SKM-1 (cell line): Measurements from ENCODE around the gene NUP133.
"Not testable (repeated sequence)": the region's sequence is repeated elsewhere in the genome, so short reads cannot be mapped to it uniquely, and the experiment has no call there.

ENCODE experiments used
- DNase-seq: peaks from one replicate; lab custom pipeline; 2025; ENCODE audit not compliant: unreplicated experiment; lab: John Stamatoyannopoulos, UW

Gene NUP133

DNA sequence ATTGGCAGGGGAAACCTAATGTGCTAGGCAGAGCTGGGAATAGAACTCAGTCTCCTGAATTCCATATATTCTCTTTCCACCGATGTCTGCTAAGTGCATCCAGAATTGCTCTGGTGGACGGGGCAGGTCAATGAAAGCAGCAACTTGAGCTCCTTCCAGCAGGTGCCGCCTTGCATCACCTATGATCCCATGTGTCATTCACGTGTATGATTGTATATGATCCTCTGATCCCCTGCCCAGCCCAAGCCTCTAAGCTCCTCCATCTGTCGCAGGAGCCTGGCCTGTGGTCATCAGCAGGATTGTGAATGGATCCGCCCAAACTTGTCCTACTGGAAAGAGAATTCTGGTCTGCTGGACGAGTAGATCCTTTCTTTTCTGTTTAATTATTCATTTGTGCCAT is 87.4 kb downstream of the NUP133 start:
- DNase-seq = no peak

DNA sequence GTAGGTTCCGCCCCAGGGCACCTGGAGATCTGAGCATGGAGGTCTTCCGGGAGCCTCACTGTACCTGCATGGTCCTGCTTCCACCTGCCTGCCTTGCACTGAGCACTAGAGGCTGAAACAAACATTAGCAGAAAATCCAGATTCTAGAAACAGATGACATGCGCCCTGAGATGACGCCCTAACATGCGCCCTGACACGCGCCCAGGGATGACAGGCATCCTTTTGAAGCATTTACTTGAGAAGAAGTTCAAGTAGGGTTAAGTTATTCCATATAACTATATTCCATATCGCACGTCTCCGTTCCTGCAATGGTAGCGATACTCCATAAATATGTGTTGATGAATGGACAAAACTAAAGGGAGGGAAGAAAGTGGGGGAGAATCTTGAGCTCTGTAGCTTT is 87.9 kb downstream of the NUP133 start:
- DNase-seq = no peak

DNA sequence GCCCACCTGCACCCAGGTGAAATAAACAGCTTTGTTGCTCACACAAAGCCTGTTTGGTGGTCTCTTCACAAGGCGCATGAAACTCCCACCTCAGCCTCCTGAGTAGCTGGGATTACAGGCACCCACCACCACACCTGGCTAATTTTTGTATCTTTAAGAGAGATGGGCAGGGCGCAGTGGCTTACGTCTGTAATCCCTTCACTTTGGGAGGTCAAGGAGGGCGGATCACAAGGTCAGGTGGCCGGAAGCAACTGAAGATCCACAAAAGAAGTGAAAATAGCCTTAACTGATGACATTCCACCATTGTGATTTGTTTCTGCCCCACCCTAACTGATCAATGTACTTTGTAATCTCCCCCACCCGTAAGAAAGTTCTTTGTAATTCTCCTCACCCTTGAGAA is 89.6 kb downstream of the NUP133 start:
- not testable (repeated sequence) for DNase-seq

DNA sequence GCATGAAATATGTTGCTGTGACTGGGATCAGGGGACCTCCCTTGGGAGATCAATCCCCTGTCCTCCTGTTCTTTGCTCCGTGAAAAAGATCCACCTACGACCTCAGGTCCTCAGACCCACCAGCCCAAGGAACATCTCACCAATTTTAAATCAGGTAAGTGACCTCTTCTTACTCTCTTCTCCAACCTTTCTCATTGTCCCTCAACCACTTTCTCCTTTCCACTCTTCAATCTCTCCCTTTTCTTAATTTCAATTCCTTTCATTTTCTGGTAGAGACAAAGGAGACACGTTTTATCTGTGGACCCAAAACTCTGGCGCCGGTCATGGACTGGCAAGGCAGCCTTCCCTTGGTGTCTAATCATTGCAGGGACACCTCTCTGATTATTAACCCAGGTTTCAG is 95.3 kb downstream of the NUP133 start:
- DNase-seq = not testable (repeated sequence)

DNA sequence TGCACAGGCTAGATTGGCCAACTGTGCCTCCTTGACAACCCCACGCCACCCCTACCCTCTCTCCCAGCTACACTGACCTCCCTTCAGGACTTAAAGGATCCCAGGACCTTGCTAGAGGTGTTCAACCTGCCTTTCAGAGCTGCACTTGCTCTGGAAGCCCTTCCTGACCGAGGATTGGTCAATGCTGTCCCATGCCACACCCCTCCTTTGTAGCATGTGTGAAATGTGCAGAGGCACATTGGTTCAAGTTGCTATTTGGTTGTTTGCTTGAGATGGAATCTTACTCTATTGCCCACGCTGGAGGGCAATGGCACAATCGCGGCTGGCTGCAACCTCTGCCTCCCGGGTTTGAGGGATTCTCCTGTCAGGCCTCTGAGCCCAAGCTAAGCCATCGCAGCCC is 96.1 kb downstream of the NUP133 start:
- no peak for DNase-seq

DNA sequence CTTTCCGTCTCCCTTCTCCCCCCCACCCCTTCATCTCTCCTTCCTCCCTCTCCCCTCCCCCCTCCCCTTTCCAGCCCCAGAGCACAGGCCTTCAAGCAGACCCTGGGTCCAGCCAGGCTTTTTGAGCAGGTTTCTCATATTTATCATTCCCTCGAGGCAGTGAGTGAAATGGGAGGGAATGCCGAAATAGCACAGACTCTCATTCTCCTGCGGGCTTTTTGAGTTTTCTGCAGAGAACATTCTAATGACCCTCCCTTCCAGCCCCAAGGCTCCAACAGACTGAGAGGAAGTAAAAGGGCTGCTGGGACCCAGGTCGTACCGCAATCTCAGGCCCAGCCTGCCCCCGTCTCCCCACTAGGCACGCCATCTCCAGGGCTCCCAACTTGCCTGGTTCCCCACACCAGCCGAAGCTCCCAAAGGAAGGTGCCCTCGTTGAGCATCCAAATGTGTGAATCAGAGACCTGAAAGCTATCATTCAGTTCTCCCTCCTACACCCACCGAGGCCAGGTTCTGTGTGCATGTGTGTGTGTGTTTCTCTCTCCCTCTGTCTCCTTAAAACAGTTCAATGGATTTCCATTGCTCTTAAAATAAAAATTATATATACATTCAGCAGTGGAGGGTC is 96.6 kb downstream of the NUP133 start:
- no peak for DNase-seq

DNA sequence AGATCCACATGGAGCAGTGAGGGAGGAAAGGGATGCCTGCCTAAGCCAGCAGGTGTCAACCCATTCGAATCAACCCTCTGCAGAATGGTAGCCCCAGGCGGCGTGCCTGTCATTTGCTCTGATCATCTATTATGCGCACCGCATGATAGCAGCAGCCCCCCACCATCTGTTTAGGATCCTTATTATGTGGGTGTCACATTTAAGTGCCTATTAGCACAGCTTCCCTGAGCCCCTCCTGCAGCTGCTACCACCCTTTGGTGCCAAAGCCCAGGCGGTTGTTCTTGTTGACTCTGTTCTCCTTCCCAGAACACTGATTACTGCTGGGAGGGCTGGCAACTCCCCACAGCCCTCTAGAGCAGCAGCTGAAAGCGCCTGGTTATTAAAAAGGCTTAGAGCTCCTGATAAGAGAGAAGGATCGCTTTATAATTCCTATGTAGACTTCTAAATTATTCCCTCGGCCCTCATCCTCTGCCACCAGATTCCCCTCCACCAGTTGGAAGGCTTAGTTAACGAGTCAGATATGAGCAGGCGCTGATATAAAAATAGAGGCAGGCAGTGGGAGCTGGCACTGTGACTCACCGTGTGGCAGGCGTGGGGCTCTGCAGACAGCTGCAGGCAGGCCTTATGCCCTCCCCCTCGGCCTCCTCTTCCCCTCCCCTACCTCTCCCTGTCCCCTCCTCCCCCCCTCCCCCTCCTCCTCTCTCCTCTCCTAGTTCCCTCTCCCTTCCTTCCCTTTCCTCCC is 97.3 kb downstream of the NUP133 start:
- peak; percentile 61 for DNase-seq

DNA sequence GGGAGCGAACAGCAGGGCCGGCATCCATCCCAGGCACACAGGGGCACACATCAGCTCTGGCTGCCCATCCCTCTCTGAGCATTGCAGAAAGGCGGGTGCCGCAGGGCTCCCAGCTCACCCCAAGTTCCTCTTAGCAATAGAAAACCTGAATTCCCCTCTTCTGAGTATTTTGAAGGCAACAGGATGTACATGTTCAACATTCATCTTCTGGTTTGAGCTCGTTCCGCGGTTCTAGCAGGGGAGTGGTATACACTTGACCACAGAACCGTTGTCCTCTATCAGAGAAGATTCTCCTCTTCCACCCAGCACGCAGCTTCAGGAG is 97.8 kb downstream of the NUP133 start:
- no peak for DNase-seq

DNA sequence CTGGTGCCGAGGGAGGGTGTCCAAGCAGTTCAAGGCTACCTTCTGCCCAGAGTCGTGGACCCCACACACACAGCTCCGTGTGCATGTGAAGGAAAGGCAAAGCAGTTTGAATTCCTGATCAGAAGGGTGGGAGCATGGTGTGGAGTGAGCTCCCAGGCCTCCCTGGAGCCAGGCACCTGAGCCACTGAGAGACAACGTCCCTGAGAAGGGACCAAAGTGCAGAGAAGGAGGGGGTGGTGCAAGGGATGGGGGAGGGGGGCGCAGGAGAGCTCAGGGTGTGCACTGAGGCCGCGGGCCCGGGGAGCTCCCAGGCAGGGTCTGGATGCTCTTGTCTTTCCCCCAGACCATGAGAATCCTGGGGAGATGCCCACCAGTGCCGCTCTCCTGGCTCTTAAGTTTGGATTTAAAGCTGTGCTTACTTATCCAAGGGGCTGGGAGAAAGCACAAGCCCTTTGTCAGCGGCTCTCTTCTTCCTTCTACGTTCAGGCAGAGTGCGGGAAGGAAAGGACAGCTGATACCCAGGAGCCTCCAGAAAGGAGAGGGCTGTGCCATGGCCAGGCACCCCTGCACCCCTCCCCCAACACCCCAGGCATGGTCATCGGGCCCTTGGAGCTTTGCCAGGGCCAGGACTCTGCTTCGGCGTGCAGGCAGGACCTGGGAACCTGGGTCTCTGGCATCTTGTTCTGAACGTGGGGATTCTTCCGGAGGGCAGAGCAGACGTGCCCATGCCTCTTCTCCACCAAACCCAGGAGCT is 98.3 kb downstream of the NUP133 start:
- DNase-seq = no peak

DNA sequence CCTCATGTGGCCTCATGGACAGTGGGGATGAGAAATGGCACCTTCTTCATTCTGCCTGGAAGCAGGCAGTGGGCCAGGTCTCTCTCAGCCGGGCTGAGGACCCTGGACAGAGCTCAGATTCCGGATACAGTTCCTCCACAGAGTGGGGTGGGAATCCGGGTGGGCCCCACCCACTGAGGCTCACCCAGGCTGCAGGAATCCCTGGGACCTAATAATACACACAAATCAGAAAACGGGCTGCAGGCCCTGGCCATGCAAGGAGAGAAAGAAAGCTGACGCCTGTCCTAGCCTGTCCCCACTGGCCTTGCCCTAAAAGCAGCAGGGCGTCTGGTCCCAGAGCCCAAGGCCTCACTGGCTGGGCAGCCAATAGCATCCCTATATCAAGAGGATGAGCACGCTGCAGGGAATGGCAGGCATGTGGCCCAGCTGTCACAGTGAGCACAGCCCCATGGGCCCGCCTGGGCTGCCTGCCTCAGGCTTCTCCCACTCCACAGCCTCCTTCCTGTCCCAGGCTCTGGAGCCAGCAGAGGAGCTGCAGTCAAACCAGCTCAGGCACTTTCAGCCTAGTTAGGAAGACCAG is 99.6 kb downstream of the NUP133 start:
- DNase-seq = no peak

DNA sequence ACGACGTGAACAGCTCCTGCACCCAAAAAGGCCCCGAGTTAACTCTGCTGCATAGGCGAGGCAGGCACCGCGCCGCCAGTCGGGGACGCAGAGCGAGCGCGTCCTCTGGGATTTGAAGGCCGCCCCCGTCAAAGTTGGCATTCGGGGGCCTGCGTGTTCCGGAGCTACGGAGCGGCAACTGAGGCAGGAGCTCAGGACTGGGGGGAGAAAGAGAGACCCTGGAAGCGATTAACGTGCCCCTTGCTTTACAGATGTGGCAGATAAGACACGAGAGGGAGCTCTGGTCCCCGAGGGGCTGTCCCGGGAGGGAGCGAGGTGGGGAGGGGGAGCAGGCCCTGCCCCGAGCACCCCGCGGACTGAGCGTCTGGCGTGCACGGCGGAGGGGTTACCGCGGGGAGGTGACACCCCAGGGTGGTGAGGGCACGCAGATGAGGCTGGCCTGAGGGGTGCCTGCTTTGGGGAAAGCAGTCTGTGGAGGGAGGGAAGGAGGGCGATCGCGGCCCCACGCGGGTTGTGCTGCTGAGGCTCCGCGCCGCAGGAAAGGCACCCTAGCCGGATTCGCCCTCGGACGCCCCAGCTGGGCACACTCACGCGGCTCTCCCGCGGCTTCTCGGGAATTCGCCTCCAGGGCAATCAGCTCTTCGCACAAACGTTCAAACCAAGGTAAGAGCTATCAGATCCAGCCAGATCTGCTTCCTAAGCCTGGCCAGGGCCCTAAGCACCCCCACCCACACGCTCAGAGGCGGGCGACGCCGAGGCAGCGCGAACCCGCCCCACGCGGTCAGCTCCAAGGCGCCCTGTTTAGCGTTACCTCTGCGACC is 100.7 kb downstream of the NUP133 start:
- no peak for DNase-seq

DNA sequence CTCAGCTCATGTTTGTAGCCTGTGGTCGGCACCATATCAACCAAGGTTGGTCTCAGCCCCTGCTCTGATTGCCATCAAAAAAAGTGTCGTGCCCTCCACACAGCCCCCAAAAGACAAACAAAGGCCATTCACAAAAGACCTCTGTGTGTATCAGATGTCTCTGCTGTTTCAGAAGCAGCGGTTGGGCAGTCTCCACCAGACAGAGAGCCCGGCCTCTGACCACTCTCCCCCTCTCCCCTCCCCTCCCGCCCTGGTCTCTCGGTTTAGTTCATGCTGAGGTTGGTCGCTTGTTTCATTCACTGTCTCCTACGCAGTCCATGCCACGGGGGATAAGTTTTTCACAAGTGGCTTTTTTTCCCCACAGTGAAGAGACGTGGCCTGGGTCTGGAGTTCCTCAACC is 101.3 kb downstream of the NUP133 start:
- no peak for DNase-seq

DNA sequence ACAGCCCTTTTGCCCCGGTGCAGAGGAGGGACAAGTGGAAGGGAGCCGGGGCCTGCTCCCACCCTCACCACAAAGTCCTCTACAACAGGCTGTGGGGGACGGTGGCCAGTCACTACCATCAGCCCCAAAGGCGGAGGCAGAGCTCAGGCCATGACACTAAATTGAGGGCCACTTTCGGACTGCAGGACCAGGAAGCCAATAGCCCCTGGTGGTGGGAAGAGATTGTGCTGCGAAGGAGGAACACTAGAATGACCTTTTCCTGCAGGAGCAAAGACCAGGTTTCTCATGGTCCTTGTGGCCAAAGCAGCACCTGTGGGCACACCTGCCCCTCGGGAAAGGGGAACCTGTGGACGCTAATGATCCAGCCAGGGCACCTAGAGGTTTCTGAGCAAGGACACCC is 104.6 kb downstream of the NUP133 start:
- no peak for DNase-seq

DNA sequence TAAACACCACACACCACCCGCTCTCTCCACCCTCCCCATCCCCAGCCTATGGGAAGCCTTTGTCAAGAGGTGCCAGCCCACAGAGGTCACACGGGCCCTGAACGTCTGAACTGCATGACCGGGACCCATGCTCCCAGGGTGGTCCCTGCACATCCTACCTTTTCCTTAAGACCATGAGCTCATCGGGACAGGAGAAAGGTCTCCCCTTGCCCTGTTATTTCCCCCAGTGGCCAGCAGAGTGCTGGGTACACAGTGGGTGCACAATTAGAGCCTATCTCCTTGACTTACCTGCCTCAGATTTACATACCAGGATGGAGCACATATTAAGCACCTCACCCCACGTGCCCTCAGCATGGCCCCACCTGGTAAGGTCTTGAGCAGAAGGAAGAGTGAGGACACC is 105.1 kb downstream of the NUP133 start:
- DNase-seq = no peak

DNA sequence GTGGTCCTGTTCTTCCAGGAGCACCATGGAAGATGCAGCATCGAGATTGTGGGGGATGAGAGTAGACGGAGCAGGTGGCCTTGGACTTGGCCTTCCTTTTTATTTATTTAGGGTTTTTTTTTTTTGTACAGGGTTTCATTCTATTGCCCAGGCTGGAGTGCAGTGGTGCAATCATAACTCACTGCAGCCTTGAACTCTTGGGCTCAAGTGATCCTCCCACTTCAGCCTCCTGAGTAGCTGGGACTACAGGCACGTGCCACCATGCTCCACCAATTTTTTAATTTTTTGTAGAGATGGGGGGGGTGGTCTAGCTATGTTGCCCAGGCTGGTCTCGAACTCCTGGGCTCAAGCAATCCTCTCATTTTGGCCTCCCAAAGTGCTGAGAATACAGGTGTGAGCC is 105.8 kb downstream of the NUP133 start:
- DNase-seq = not testable (repeated sequence)

DNA sequence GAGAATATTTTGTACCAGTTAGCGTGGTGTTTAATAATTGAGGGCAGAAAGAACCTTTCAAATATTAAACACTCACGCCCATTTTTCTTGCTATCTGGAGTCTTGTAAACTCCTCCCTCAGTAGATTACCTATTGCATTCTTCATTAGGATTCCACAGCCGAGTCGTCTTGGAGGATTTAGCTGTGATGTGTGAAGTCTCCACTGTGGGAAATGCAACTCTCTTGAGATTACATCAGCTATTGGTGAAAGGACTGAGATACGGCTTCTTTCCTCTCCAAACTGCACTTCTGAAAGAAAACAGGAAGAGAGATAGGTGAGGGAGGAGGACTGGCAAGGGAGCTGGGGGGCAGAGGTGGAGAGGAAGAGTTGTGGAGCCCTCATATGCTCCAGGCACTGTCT is 110.4 kb downstream of the NUP133 start:
- no peak for DNase-seq

DNA sequence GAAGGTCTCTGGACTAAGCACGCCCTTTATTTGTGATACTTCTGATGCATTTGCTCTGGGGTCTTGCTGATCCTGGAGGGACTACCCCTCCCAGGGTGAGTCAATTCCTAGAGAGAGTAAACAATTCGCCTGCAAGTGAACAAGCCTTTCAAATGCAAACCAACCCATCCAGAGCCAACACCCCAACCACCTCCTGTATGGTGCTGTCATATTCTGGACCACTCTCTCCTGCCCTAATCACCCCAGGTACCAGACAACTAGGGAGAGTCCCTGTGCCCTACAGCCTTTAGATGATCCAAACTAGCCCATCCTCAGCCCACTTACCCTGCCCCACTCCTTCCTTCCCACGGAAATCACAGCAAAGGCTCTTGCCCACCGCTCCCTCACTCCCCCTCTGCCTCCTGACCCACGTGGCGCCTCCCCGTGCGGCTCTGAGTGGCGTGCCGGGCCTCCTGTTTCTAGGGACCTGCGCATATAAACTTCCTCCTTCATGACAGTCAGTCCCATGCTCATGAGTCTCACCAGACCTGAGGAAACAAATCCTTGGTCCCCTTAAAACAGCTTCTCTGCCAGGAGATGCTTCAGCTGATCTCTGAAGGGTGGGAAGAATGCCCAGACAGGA is 111.4 kb downstream of the NUP133 start:
- no peak for DNase-seq

DNA sequence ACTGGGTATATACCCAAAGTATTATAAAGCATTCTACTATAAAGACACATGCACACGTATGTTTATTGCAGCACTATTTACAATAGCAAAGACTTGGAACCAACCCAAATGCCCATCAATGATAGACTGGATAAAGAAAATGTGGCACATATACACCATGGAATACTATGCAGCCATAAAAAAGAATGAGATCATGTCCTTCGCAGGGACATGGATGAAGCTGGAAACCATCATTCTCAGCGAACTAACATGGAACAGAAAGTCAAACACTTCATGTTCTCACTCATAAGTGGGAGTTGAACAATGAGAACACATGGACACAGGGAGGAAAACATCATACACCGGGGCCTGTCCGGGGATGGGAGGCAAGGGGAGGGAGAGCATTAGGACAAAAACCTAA is 113.6 kb downstream of the NUP133 start:
- not testable (repeated sequence) for DNase-seq

DNA sequence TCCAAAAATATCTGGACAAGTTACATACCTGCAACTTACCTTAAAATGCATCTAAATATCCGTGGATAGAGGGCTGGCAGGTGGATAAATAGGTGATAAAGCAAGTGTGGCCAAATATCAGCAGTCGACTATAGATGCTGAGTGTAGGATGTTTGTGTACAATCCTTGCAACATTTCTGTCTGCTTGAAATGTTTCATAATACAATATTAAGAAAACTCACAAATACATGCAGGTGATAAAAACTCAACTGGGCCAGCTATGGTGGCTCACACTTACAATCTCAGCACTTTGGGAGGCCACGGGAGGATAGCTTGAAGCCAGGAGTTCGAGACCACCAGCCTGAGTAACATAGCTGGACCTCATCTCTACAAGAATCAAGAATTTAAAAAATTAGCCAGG is 115.2 kb downstream of the NUP133 start:
- no peak for DNase-seq
